ENCODE measurements around the gene EIF2S2. TPM values are rescaled to one million over a fixed set of nuclear protein-coding genes. Genes with fewer than 3 reads are reported as not detected.
A peak's percentile ranks its signal among the peaks of the same experiment; 100 is the strongest.

EIF2S2 gene
- total and polyA plus RNA-seq, 2 experiments from 2014 or later, result 109 to 138 TPM

- Histone ChIP-seq H2AFZ (no peak overlapping the region), H3K4me3 (no peak overlapping the region), H3K4me1 (ENCODE audit: insufficient read depth) (no peaks in the 10 kb centered on the region), H3K4me2 (ENCODE audit: unreplicated experiment) (no peak overlapping the region), H4K20me1 (ENCODE audit: insufficient read depth) (0 out of 2 replicates have a peak, but pooled peaks cover 16% of the 10 kb centered on the region), H3K36me3 (ENCODE audit: low read depth) (no peaks in the 10 kb centered on the region), H3K27ac (no peak overlapping the region), H3K79me2 (ENCODE audit: insufficient read depth) (peaks cover 99% of the 10 kb centered on the region), H3K9me2 (ENCODE audit: insufficient read depth) (no peaks in the 10 kb centered on the region), H3F3A (ENCODE audit: insufficient read depth) (no peaks in the 10 kb centered on the region), H3K9me3 (ENCODE audit: low read depth) (no peaks in the 10 kb centered on the region), H3K27me3 (replicated peaks; ENCODE audit: insufficient read depth) (no peaks in the 10 kb centered on the region), H3K9ac (no peak overlapping the region)
- WGBS, 2 experiments (ENCODE audit: low coverage in 1 of 2, low lambda C conversion rate in 2 of 2, missing lambda C conversion rate in 2 of 2), result 90 to 95% methylated on average over 5 of the region's 5 CpGs
- TF ChIP-seq EZH2phosphoT487 (IDR thresholded peaks at IDR 0.05; ENCODE audit: insufficient read depth, low read depth) (no peak), EZH2 (IDR thresholded peaks at IDR 0.05; ENCODE audit: insufficient read depth, poor library complexity, severe bottlenecking) (no peak)
- DNase-seq, result no peak
- in situ Hi-C loops (cut with MboI), result no loop called here
Observed at GRCh38 chr20:34045930-34046725, 65.9 kb downstream of the EIF2S2 start.

GRCh38 chr20:34045294-34045693 lies 66.7 kb downstream of the EIF2S2 start:
- peak; percentile 33 for DNase-seq
- no peak overlapping the region for H3K4me3 ChIP-seq
- no peak overlapping the region for H2AFZ ChIP-seq
- no peaks in the 10 kb centered on the region for H3K4me1 ChIP-seq (ENCODE audit: insufficient read depth)
- no peaks in the 10 kb centered on the region for H3K9me3 ChIP-seq (ENCODE audit: low read depth)
- no peak overlapping the region for H3K4me2 ChIP-seq (ENCODE audit: unreplicated experiment)
- WGBS, 2 experiments (ENCODE audit: low coverage in 1 of 2, low lambda C conversion rate in 2 of 2, missing lambda C conversion rate in 2 of 2), result 14 to 15% methylated on average over 2 of the region's 2 CpGs
- peaks cover 14% of the 10 kb centered on the region; the same call in 1 of the 2 replicates for H4K20me1 ChIP-seq (ENCODE audit: insufficient read depth)
- H3K27me3 ChIP-seq (replicated peaks; ENCODE audit: insufficient read depth), result no peaks in the 10 kb centered on the region
- H3K27ac ChIP-seq, result no peak overlapping the region
- H3K79me2 ChIP-seq (ENCODE audit: insufficient read depth), result peaks cover 99% of the 10 kb centered on the region
- H3K9ac ChIP-seq, result no peak overlapping the region
- no peaks in the 10 kb centered on the region for H3K9me2 ChIP-seq (ENCODE audit: insufficient read depth)
- H3K36me3 ChIP-seq (ENCODE audit: low read depth), result no peaks in the 10 kb centered on the region
- no peak for TF ChIP-seq EZH2phosphoT487 (IDR thresholded peaks at IDR 0.05; ENCODE audit: insufficient read depth, low read depth)
- no peak for TF ChIP-seq EZH2 (IDR thresholded peaks at IDR 0.05; ENCODE audit: insufficient read depth, poor library complexity, severe bottlenecking)
- in situ Hi-C loops (cut with MboI), result no loop called here
- H3F3A ChIP-seq (ENCODE audit: insufficient read depth), result no peaks in the 10 kb centered on the region

- Histone ChIP-seq H3K79me2 (ENCODE audit: insufficient read depth) (peaks cover 99% of the 10 kb centered on the region), H3K4me1 (ENCODE audit: insufficient read depth) (peaks cover 5% of the 10 kb centered on the region), H3K9ac (no peak overlapping the region), H3K27ac (no peak overlapping the region), H3K9me2 (ENCODE audit: insufficient read depth) (no peaks in the 10 kb centered on the region), H3K9me3 (ENCODE audit: low read depth) (no peaks in the 10 kb centered on the region), H3K27me3 (replicated peaks; ENCODE audit: insufficient read depth) (no peaks in the 10 kb centered on the region), H3F3A (ENCODE audit: insufficient read depth) (peaks cover 2% of the 10 kb centered on the region; the same call in 1 of the 2 replicates), H3K36me3 (ENCODE audit: low read depth) (no peaks in the 10 kb centered on the region), H3K4me2 (ENCODE audit: unreplicated experiment) (no peak overlapping the region), H2AFZ (no peak overlapping the region), H4K20me1 (ENCODE audit: insufficient read depth) (peaks cover 20% of the 10 kb centered on the region; the same call in 1 of the 2 replicates), H3K4me3 (no peak overlapping the region)
- DNase-seq, result no peak
- TF ChIP-seq EZH2phosphoT487 (IDR thresholded peaks at IDR 0.05; ENCODE audit: insufficient read depth, low read depth) (no peak), EZH2 (IDR thresholded peaks at IDR 0.05; ENCODE audit: insufficient read depth, poor library complexity, severe bottlenecking) (no peak)
- in situ Hi-C loops (cut with MboI), result no loop called here
Observed at GRCh38 chr20:34043025-34043424, 69.0 kb downstream of the EIF2S2 start.

- Histone ChIP-seq H3K27ac (no peak overlapping the region), H3K79me2 (ENCODE audit: insufficient read depth) (peaks cover 99% of the 10 kb centered on the region), H3K27me3 (replicated peaks; ENCODE audit: insufficient read depth) (no peaks in the 10 kb centered on the region), H3K9me3 (ENCODE audit: low read depth) (no peaks in the 10 kb centered on the region), H3K4me2 (ENCODE audit: unreplicated experiment) (no peak overlapping the region), H3K9ac (no peak overlapping the region), H3K36me3 (ENCODE audit: low read depth) (no peaks in the 10 kb centered on the region), H3K9me2 (ENCODE audit: insufficient read depth) (no peaks in the 10 kb centered on the region), H4K20me1 (ENCODE audit: insufficient read depth) (peaks cover 15% of the 10 kb centered on the region; the same call in 1 of the 2 replicates), H3K4me3 (no peak overlapping the region), H3K4me1 (ENCODE audit: insufficient read depth) (peaks cover 13% of the 10 kb centered on the region), H3F3A (ENCODE audit: insufficient read depth) (peaks cover 3% of the 10 kb centered on the region; the same call in 1 of the 2 replicates), H2AFZ (no peak overlapping the region)
- no peak for TF ChIP-seq EZH2 (IDR thresholded peaks at IDR 0.05; ENCODE audit: insufficient read depth, poor library complexity, severe bottlenecking)
- 90 to 92% methylated on average over 4 of the region's 4 CpGs for WGBS, 2 experiments (ENCODE audit: low coverage in 1 of 2, low lambda C conversion rate in 2 of 2, missing lambda C conversion rate in 2 of 2)
- in situ Hi-C loops (cut with MboI), result no loop called here
- no peak for DNase-seq
Observed at GRCh38 chr20:34042262-34042661, 69.8 kb downstream of the EIF2S2 start.

Measured in GM23248 (cell line).